Suprapubic skin (tissue), 4 donors: ENCODE measurements around the gene GIMAP7.
"Not testable (repeated sequence)": the region's sequence is repeated elsewhere in the genome, so short reads cannot be mapped to it uniquely, and the experiment has no call there.

ENCODE experiments used
- CTCF ChIP-seq, 2 donors: fragments of 200-600 bp in 1 of 2; fragments of 450-650 bp in 1 of 2; sonication (generic) in 1 of 2; IDR thresholded peaks; one replicate each; pipeline ENCODE4 v1.5.1; 2016 to 2019; ENCODE audit warnings: antibody characterized with exemption in 2 of 2, mild to moderate bottlenecking in 1 of 2, moderate library complexity in 1 of 2
- POLR2A ChIP-seq, 2 donors: fragments of 450-650 bp; IDR thresholded peaks; one replicate each; pipeline ENCODE4 v1.6.1; 2017; ENCODE audit warnings: antibody characterized with exemption in 2 of 2, mild to moderate bottlenecking in 2 of 2, moderate library complexity in 2 of 2
- POLR2AphosphoS5 ChIP-seq, 3 donors: sonication (generic); formaldehyde crosslinking; IDR thresholded peaks; one replicate each; pipeline ENCODE4 v1.6.1; 2017; ENCODE audit warnings: antibody characterized with exemption in 3 of 3

GRCh38 chr7:150484071-150484470 is 30.6 kb upstream of the GIMAP7 start:
- TF ChIP-seq POLR2A, POLR2AphosphoS5, CTCF (IDR thresholded peaks at IDR 0.05): not testable (repeated sequence)
